ENCODE data around the gene IFI35. TPM values are rescaled to one million over a fixed set of nuclear protein-coding genes. Genes with fewer than 3 reads are reported as not detected.

IFI35 gene
- total RNA-seq, 2 donors from 2014 or later = 16.2 to 19.5 TPM

DNA sequence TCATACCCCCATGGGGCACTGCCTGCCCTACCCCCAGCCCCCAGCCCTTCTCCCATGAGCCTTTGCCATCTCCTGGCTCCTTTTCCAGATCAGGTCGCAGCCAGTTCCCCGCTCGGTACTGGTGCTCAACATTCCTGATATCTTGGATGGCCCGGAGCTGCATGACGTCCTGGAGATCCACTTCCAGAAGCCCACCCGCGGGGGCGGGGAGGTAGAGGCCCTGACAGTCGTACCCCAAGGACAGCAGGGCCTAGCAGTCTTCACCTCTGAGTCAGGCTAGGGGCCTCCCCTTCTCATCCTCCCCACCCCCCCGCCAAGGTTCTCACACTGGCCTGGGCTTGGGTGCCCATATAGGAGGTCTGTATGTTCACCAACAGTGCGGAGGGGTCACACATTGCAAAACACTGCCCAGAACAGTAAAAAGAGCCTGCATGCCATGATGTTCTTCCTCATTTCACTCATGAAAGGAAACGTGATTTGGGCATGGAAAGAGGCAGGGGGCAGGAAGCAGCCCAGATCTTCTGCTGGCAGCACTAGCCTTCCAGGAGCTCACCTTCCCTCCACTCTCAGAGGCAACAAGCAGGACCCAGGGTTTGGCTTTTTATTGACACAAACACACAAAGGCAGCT, 7.5 kb downstream of the IFI35 start:
- H3K4me1 ChIP-seq = peaks cover 14% of the 10 kb centered on the region
- TF ChIP-seq, protein P1, sequence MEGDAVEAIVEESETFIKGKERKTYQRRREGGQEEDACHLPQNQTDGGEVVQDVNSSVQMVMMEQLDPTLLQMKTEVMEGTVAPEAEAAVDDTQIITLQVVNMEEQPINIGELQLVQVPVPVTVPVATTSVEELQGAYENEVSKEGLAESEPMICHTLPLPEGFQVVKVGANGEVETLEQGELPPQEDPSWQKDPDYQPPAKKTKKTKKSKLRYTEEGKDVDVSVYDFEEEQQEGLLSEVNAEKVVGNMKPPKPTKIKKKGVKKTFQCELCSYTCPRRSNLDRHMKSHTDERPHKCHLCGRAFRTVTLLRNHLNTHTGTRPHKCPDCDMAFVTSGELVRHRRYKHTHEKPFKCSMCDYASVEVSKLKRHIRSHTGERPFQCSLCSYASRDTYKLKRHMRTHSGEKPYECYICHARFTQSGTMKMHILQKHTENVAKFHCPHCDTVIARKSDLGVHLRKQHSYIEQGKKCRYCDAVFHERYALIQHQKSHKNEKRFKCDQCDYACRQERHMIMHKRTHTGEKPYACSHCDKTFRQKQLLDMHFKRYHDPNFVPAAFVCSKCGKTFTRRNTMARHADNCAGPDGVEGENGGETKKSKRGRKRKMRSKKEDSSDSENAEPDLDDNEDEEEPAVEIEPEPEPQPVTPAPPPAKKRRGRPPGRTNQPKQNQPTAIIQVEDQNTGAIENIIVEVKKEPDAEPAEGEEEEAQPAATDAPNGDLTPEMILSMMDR (IDR thresholded peaks at IDR 0.05) = no peak
- TF ChIP-seq POLR2A (IDR thresholded peaks at IDR 0.05) = no peak
- DNase-seq (no peak), ATAC-seq (no peak)
- no peak overlapping the region for H3K4me3 ChIP-seq
- H3K27ac ChIP-seq = no peak overlapping the region
- no peaks in the 10 kb centered on the region for H3K27me3 ChIP-seq
- intact Hi-C loops (cut with DNase I) = loop anchor here (10.0 kb wide), 1 partner anchor 331 kb away; no protein-coding TSS in a partner anchor
- no peaks in the 10 kb centered on the region for H3K36me3 ChIP-seq (replicated peaks in 1 of 2; ENCODE audit: insufficient read depth in 1 of 2, low read depth in 2 of 2)
- 73 to 85% methylated on average over 7 to 11 of the region's 12 CpGs for WGBS, 2 donors
- no peaks in the 10 kb centered on the region for H3K9me3 ChIP-seq

DNA sequence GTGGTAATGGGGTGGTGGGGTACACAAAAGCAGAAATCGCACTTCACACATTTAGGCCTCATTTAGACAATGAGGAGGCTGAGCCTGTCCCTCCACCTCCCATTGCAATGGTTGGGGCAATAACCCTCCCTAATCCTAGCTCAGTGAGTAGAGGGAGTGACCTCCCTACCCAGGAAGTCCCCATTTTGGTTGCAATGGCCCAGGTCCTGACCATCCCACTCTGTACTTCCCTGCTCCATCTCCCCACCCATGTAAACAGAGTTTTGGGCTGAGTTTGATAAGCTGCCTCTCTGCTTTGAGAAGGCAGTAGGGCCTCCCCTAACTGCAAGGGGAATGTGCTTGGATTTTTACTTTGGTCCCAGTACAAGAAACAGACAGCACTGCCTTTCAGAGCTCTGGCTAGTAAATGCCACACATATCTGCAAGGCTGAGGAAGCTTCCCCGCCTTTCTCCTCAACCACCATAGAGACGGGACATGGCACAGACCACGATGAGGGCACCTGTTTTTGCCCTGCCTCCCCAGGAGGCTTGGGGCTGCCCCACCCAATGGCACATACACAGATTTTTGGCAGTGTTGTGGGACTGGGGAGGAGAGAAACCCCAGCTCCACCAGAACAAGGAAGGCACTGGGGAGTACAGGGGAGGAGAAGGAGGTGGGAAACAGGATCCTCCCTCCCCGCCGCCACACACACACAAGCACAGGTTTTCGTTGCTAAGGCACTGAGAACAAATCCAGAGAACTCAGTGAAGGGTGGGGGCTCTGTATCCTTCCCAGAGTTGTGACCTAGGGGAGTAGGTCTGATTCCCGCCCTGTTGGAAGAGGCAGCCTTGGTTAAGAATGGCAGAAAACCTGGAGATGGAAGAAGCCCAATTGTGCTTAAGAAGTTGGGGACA, 8.3 kb downstream of the IFI35 start:
- no peaks in the 10 kb centered on the region for H3K27me3 ChIP-seq

DNA sequence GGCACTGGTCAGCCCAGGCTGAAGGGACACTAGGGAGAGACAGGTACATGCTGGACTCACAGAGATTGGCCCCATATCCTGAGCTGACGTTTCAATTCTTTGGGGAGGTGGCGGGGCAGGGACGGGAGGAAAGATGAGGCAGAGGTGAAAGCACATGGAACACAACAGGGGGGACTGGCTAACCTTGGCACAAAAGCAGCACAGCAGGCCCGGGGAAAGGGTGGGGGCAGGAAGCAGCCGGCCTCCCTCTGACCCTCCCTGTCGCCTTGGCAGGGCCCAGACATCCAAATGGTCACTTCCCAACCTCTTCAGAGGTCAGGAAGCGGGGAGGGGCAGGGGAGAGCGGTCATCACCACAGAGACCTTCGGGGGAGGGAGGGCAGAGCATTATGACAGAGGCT, 9.0 kb downstream of the IFI35 start:
- peak overlapping the region in 1 of 4 donors; percentile 6 for H3K27ac ChIP-seq
- no peak overlapping the region for H3K4me3 ChIP-seq
- 58 to 79% methylated on average over 9 of the region's 9 CpGs for WGBS, 2 donors
- no peaks in the 10 kb centered on the region for H3K27me3 ChIP-seq
- no peaks in the 10 kb centered on the region for H3K9me3 ChIP-seq
- TF ChIP-seq, protein P1 (IDR thresholded peaks at IDR 0.05) = no peak
- no peak for TF ChIP-seq POLR2A (IDR thresholded peaks at IDR 0.05)
- H3K4me1 ChIP-seq = peaks cover 23% of the 10 kb centered on the region
- DNase-seq (peak in 3 of 4 donors; percentile 27 to 34 (median 28)), ATAC-seq (peak; percentile 38)
- no peaks in the 10 kb centered on the region for H3K36me3 ChIP-seq (replicated peaks in 1 of 2; ENCODE audit: insufficient read depth in 1 of 2, low read depth in 2 of 2)
- intact Hi-C loops (cut with DNase I) = loop anchor here (10.0 kb wide), 1 partner anchor 329 kb away; no protein-coding TSS in a partner anchor

More for the DNA sequence above, 8.3 kb downstream of the IFI35 start:
- peak overlapping the region in 1 of 4 donors; percentile 6 for H3K27ac ChIP-seq
- TF ChIP-seq, protein P1 (IDR thresholded peaks at IDR 0.05) = no peak
- no peak for TF ChIP-seq POLR2A (IDR thresholded peaks at IDR 0.05)
- no peaks in the 10 kb centered on the region for H3K36me3 ChIP-seq (replicated peaks in 1 of 2; ENCODE audit: insufficient read depth in 1 of 2, low read depth in 2 of 2)
- H3K4me3 ChIP-seq = no peak overlapping the region
- H3K9me3 ChIP-seq = no peaks in the 10 kb centered on the region
- WGBS, 2 donors = 75 to 83% methylated on average over 8 of the region's 8 CpGs
- DNase-seq (no peak), ATAC-seq (no peak)
- intact Hi-C loops (cut with DNase I) = loop anchor here (10.0 kb wide), 1 partner anchor 330 kb away; no protein-coding TSS in a partner anchor
- H3K4me1 ChIP-seq = peaks cover 20% of the 10 kb centered on the region

DNA sequence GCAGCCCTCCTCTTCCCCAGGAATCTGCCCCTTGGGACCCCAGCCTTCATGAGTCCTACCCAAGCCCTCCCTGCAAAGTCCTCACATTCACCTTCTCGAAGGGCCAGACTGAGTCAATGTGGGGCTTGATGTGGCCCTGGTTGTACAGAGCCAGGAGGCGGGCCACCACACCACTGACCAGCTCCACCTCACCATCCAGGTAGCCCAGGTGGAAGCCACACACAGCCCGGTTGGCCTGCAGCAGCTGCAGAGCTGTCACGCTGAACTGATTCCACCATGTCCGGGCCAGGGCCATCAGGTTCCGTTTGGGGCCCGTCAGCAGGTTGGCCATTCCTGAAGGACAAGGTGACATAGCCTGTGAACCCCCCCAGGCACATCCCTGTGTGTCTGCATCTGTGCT, 9.6 kb downstream of the IFI35 start:
- intact Hi-C loops (cut with DNase I) = loop anchor here (10.0 kb wide), 1 partner anchor 329 kb away; no protein-coding TSS in a partner anchor
- Histone ChIP-seq H3K27me3 (no peaks in the 10 kb centered on the region), H3K9me3 (no peaks in the 10 kb centered on the region), H3K4me3 (no peak overlapping the region), H3K27ac (no peak overlapping the region), H3K4me1 (peaks cover 22% of the 10 kb centered on the region), H3K36me3 (replicated peaks in 1 of 2; ENCODE audit: insufficient read depth in 1 of 2, low read depth in 2 of 2) (no peaks in the 10 kb centered on the region)
- ATAC-seq (no peak), DNase-seq (no peak)
- TF ChIP-seq, protein P1 (IDR thresholded peaks at IDR 0.05) = no peak
- no peak for TF ChIP-seq POLR2A (IDR thresholded peaks at IDR 0.05)
- whole genome bisulfite sequencing, 2 donors = 89% methylated on average over 7 of the region's 7 CpGs; no CpG with 5 or more reads in 1 of the 2 donors

All from body of pancreas (tissue), 4 donors.